ENCODE results near the gene EXOSC5. TPM values are rescaled to one million over a fixed set of nuclear protein-coding genes. Genes with fewer than 3 reads are reported as not detected.
"Not testable (repeated sequence)": the region's sequence is repeated elsewhere in the genome, so short reads cannot be mapped to it uniquely, and the experiment has no call there.

EXOSC5 gene
- total and polyA plus RNA-seq, 10 of the 15 experiments (the other 5 are each of a cell fraction or from before 2014, with no cell fraction given): 15.8 to 123 (median 52.7) TPM

GRCh38 chr19:41435936-41436673 is 38.9 kb upstream of the EXOSC5 start (continued):
- TF ChIP-seq, protein P1, sequence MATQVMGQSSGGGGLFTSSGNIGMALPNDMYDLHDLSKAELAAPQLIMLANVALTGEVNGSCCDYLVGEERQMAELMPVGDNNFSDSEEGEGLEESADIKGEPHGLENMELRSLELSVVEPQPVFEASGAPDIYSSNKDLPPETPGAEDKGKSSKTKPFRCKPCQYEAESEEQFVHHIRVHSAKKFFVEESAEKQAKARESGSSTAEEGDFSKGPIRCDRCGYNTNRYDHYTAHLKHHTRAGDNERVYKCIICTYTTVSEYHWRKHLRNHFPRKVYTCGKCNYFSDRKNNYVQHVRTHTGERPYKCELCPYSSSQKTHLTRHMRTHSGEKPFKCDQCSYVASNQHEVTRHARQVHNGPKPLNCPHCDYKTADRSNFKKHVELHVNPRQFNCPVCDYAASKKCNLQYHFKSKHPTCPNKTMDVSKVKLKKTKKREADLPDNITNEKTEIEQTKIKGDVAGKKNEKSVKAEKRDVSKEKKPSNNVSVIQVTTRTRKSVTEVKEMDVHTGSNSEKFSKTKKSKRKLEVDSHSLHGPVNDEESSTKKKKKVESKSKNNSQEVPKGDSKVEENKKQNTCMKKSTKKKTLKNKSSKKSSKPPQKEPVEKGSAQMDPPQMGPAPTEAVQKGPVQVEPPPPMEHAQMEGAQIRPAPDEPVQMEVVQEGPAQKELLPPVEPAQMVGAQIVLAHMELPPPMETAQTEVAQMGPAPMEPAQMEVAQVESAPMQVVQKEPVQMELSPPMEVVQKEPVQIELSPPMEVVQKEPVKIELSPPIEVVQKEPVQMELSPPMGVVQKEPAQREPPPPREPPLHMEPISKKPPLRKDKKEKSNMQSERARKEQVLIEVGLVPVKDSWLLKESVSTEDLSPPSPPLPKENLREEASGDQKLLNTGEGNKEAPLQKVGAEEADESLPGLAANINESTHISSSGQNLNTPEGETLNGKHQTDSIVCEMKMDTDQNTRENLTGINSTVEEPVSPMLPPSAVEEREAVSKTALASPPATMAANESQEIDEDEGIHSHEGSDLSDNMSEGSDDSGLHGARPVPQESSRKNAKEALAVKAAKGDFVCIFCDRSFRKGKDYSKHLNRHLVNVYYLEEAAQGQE (IDR thresholded peaks at IDR 0.05; ENCODE audit: low read depth, low read length): no peak
- TF ChIP-seq CHD2 (IDR thresholded peaks at IDR 0.05; ENCODE audit: borderline replicate concordance, low read depth, low read length) (no peak), ZZZ3 (IDR thresholded peaks at IDR 0.05; ENCODE audit: control insufficient read depth, insufficient read length, low read depth) (no peak), ZNF622 (IDR thresholded peaks at IDR 0.05) (no peak)

DNA sequence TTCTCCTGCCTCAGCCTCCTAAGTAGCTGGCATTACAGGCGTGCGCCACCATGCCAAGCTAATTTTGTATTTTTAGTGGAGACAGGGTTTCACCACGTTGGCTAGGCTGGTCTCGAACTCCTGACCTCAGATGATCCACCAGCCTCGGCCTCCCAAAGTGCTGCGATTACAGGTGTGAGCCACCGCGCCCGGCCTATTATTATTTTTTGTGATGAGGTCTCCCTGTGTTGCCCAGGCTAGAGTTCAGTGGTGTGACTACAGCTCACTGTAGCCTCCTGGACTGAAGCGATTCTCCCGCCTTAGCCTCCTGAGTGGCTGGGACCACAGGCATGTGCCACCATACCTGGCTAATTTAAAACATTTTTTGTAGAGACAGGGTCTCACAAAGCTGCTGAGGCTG is 38.2 kb upstream of the EXOSC5 start:
- BruUV-seq (replicated peaks); DNase-seq (ENCODE audit: low read depth, low spot score); H3K4me2 ChIP-seq (ENCODE audit: control insufficient read depth, insufficient read depth); in situ Hi-C loops (cut with MboI); FAIRE-seq; H3K9ac ChIP-seq (ENCODE audit: control insufficient read depth, insufficient read depth, low read length); ATAC-seq; H3K27ac ChIP-seq (ENCODE audit: control insufficient read depth, insufficient read depth); H3K27me3 ChIP-seq (replicated peaks in 1 of 2; ENCODE audit: control insufficient read depth in 2 of 2, insufficient read depth in 2 of 2, low read length in 1 of 2); H3K4me3 ChIP-seq; H3K79me2 ChIP-seq (ENCODE audit: control insufficient read depth, insufficient read depth, low read length); H3K9me3 ChIP-seq (replicated peaks; ENCODE audit: control insufficient read depth, insufficient read depth, low read length); POLR2A ChIA-PET; H2AFZ ChIP-seq (ENCODE audit: control insufficient read depth, low read depth, low read length); H4K20me1 ChIP-seq (ENCODE audit: control insufficient read depth, insufficient read depth); H3K4me1 ChIP-seq (ENCODE audit: control insufficient read depth, insufficient read depth, low read length): not testable (repeated sequence)
- 99% methylated on average over 11 of the region's 11 CpGs for WGBS (ENCODE audit: insufficient coverage, insufficient replicate concordance, low lambda C conversion rate, missing lambda C conversion rate)
- CTCF ChIA-PET: interaction anchor here (1.0 kb wide), 1 partner anchor 162 kb away, joined by 3 read pairs; no protein-coding TSS in a partner anchor
- peaks cover 9 to 10% of the 10 kb centered on the region in 2 experiments; a peak in 3 of 4 replicates for H3K36me3 ChIP-seq (ENCODE audit: control insufficient read depth in 2 of 2, insufficient read depth in 2 of 2, low read length in 1 of 2)
- intact Hi-C loops (cut with micrococcal nuclease; ENCODE audit: unreplicated experiment): loop anchor here (5.0 kb wide), 1 partner anchor 233 kb away; no protein-coding TSS in a partner anchor
- RAD21 ChIA-PET (ENCODE audit: unreplicated experiment): interaction anchor here (1.0 kb wide), 1 partner anchor 128 kb away, joined by 3 read pairs; no protein-coding TSS in a partner anchor
- SMC1A ChIA-PET (ENCODE audit: uncharacterized antibody, unreplicated experiment): interaction anchor here (0.8 to 0.9 kb wide), 2 partner anchors 15 to 22 kb away, joined by 3 read pairs; no protein-coding TSS in a partner anchor

Measured in GM12878 (cell line).